GM12865 (cell line): ENCODE measurements around the gene ACOXL.

ENCODE experiments used
- DNase-seq: peaks from one replicate; pipeline ENCODE4 v3.0.0; 2010; ENCODE audit warnings: low read depth
- H3K4me3 ChIP-seq: 2 replicates; pipeline ENCODE4 v1.5.1; 2011; ENCODE audit warnings: mild to moderate bottlenecking, low read depth, low read length, control low read depth
- TF ChIP-seq, protein P1 (sequence below): IDR thresholded peaks from 2 replicates; pipeline ENCODE4 v1.5.1; 2011; ENCODE audit warnings: low read length, control low read depth, low read depth, inconsistent platforms; ENCODE audit not compliant: insufficient read depth; ENCODE audit errors: missing control alignments

Gene ACOXL

DNA sequence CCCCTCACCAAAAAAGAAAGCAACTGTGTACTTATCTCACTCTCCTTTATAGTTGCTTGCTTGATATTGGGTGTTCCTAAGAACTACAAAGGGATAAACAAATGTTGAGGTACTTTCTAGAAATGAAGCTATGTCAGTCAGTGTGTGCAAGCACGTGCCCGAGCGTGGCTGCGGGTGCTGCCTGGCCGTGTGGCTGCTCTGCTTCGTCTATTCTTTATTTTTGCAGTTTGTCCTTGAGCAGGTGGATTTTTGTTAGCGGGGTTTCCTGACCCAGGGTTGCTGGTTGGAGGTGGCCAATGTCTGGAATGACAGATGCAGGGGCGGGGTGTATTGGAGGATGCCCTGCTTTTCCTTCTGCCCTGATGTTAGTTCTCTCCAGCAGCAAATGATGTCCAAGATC, 62.6 kb downstream of the ACOXL start:
- no peak for DNase-seq
- TF ChIP-seq, protein P1, sequence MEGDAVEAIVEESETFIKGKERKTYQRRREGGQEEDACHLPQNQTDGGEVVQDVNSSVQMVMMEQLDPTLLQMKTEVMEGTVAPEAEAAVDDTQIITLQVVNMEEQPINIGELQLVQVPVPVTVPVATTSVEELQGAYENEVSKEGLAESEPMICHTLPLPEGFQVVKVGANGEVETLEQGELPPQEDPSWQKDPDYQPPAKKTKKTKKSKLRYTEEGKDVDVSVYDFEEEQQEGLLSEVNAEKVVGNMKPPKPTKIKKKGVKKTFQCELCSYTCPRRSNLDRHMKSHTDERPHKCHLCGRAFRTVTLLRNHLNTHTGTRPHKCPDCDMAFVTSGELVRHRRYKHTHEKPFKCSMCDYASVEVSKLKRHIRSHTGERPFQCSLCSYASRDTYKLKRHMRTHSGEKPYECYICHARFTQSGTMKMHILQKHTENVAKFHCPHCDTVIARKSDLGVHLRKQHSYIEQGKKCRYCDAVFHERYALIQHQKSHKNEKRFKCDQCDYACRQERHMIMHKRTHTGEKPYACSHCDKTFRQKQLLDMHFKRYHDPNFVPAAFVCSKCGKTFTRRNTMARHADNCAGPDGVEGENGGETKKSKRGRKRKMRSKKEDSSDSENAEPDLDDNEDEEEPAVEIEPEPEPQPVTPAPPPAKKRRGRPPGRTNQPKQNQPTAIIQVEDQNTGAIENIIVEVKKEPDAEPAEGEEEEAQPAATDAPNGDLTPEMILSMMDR: no peak
- no peak overlapping the region for H3K4me3 ChIP-seq

DNA sequence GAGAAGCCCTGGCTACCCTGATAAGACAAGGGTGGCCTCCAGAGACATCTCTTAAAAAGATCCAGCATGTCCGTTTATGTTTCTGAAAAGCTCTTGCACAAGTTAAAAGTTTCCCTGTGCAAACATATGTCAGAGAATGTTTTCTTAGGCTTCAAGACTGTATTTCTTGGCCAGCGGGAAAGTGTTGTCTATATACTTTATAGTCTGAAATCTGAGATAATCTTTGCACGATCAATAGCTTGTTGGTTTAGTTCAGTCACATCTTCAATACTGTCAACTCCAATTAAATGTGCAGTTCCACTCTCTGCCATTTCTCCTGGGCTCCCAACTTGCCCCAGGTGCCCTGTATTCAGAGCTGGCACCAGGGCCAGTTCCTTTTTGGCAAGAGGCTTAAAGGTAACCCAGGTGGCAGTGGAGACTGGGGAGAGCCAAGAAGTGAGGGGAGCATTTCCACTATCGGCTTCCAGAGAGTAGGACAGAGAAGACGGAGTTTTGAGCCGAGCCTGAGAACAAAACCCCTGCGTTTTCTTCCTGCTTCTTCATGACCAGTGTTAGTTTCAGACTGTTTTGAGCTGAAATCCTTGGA, 64.4 kb downstream of the ACOXL start:
- TF ChIP-seq, protein P1: no peak
- no peak overlapping the region for H3K4me3 ChIP-seq
- DNase-seq: no peak

DNA sequence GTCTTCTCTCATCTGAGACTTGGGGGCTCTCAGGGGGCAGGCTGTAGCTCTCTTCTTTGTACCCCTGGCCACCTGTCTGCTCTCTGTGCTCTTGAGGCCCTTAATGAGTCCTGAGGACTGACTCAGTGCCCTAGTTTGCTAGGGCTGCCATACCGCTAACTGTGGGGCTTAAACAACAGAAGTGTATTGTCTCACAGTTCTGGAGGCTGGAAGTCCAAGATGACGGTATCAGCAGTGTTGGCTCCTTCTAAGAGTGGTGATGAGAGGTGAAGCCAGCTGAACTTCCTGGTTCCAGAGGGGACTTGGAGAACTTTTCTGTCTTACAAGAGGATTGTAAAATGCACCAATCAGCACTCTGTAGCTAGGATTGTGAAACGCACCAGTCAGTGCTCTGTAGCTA, 67.0 kb downstream of the ACOXL start:
- no peak overlapping the region for H3K4me3 ChIP-seq
- TF ChIP-seq, protein P1: no peak
- DNase-seq: no peak

DNA sequence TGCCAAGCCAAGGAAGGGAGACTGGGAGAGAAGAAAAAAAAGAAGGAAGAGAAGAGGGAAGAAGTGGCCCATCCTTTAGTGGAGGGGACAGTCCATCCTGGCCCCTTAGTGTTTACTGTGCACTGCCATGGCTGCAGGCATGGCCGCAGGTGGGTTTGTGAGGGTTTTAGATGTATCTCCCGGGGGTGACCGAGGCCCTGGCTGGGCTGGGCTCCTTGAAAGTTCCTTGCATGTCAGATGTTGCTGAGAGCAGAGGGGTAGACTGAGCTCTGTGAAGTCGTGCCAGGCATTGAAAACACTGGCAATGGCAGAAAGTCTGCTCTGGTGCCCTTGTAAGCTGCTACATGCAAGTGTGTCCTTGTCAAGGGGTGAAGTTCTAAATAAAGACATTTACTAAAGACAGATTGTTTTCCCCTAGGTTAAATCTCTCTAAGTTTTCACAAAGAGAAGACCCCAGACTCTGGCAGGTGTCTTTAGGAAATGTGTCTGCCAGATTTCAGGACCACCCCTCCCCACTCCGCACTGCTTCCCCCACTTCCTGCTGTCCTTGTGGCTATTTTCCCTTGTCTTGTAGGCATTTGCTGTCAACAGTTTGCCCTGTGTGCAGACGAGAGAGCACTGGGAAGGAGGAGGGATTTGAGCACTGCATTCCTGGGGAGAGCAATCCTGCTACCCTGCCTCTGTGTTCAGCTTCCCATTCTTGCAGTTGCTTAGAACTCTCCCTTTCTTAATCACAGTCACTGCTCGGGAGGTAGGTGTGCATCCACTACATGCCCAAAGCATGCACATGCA, 68.4 kb downstream of the ACOXL start:
- no peak overlapping the region for H3K4me3 ChIP-seq
- TF ChIP-seq, protein P1: no peak

DNA sequence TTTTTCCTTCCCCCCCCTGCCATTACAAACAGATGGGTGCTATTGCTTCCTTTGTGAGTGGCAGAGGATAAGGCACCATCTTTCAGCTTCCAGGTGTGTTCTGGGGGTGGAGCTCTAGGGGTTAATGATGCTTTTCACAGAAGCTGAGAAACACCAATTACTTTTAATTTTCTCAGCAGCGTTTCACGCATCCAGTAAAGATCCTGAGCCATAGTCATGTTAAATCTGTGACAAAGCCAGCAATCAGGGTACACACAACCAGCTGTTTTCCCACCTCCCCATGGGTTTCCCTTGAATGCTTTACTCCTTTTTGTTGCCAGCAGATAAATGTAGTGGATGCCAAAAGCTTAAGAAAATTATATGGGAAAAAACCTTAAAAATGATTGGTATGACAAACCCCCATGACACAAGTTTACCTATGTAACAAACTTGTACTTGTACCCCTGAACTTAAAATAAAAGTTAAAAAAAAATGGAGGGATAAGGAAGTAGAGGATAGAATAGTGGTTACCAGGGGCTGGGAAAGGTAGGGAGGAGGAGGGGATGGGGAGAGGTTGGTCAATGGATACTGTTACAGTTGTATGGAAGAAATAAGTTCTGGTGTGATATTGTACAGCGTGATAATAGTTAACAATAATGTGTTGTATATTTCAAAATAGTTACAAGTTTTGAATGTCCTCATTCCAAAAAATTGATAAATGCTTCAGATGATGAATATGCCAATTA, 70.0 kb downstream of the ACOXL start:
- no peak for DNase-seq
- TF ChIP-seq, protein P1: no peak
- H3K4me3 ChIP-seq: no peak overlapping the region

More for the DNA sequence above, 68.4 kb downstream of the ACOXL start:
- DNase-seq: no peak

DNA sequence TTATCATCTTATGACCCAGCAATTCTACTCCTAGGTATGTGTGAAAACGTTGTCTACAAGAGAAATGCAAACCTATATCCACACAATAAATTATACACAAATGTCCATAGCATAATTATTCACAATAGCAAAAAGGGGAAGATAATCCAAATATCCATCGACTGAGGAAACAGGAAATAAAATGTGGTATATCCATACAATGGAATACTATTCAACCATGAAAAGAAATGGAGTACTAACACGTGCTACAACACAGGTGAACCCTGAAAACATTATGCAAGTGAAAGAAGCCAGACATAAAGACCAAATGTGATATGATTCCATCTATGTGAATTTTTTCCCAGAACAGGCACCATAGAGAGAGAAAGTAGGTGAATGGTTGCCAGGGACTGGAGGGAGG, 72.1 kb downstream of the ACOXL start:
- H3K4me3 ChIP-seq: no peak overlapping the region
- TF ChIP-seq, protein P1: no peak
- DNase-seq: no peak

DNA sequence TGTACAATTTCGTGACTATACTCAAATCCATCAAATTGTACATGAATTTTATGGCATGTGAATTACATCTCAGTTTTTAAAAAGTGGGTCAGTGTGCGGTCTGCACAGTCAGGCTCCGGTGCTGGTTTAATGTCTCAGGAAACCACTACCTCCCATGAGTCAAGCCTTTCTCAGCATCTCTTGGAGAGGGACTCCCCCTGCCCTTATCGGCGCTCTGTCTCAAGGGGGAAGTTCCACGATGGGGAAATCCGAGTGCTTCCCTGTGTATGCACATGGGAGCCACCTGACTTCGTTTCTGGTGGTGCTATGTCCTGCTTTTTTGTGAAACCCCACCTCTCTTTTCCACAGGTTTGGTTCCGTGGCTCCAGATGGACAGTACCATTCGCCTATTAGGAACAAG, 72.5 kb downstream of the ACOXL start:
- DNase-seq: peak; percentile 84
- peak overlapping the region; percentile 52 for H3K4me3 ChIP-seq
- TF ChIP-seq, protein P1: no peak
